ENCODE results near the gene USP31. TPM values are rescaled to one million over a fixed set of nuclear protein-coding genes. Genes with fewer than 3 reads are reported as not detected.

The USP31 gene
- total RNA-seq, 1 experiment from 2014 or later: 16.1 TPM

GRCh38 chr16:23107936-23108335 is 41.3 kb downstream of the USP31 start:
- no peaks in the 10 kb centered on the region; the same call in 1 of the 2 replicates for H3K27me3 Mint-ChIP-seq (ENCODE audit: low read depth)

More at GRCh38 chr16:23107936-23108335, 41.3 kb downstream of the USP31 start:
- no peak overlapping the region for H2BK120ac ChIP-seq (ENCODE audit: low read depth, low read length, poor library complexity, severe bottlenecking)
- H4K5ac ChIP-seq (ENCODE audit: insufficient read length, low read depth, low read length): no peak overlapping the region
- H2BK20ac ChIP-seq (ENCODE audit: low read depth, low read length, poor library complexity, severe bottlenecking): no peak overlapping the region
- no peak overlapping the region for H3K56ac ChIP-seq (ENCODE audit: insufficient read length, low read depth, low read length)
- no CpG with 5 or more reads among the region's 5 CpGs for WGBS (ENCODE audit: extremely low coverage, insufficient read length, low lambda C conversion rate)
- H2AK5ac ChIP-seq (ENCODE audit: insufficient read length, low read length): no peak overlapping the region
- DNase-seq: no peak
- no peak overlapping the region for H3K23ac ChIP-seq (ENCODE audit: insufficient read length, low read depth, low read length)
- H3K4me3 Mint-ChIP-seq: no peak overlapping the region
- H3K9me3 ChIP-seq (ENCODE audit: control insufficient read depth, low read depth, low read length): no peaks in the 10 kb centered on the region
- H2BK12ac ChIP-seq (ENCODE audit: insufficient read length, low read depth, low read length): no peak overlapping the region
- no peaks in the 10 kb centered on the region for H4K20me1 ChIP-seq (ENCODE audit: control insufficient read depth, insufficient read depth, insufficient read length)
- no peak overlapping the region for H3T11ph ChIP-seq (ENCODE audit: low read length)
- H3K4me1 Mint-ChIP-seq: peaks cover 14 to 16% of the 10 kb centered on the region in 2 experiments
- H3K79me1 ChIP-seq (ENCODE audit: insufficient read depth, low read depth, low read length, poor library complexity, severe bottlenecking): peaks cover 3% of the 10 kb centered on the region
- peaks cover 3% of the 10 kb centered on the region in 2 experiments; a peak in 3 of 5 replicates for H3K9me3 Mint-ChIP-seq
- H3K14ac ChIP-seq (ENCODE audit: insufficient read depth, low read length): no peak overlapping the region
- H4K91ac ChIP-seq (ENCODE audit: insufficient read length, low read depth, low read length): no peak overlapping the region
- H3K4me1 ChIP-seq (ENCODE audit: insufficient read depth, low read length): no peaks in the 10 kb centered on the region; the same call in 1 of the 2 replicates
- H3K23me2 ChIP-seq (ENCODE audit: insufficient read length, low read depth, low read length, poor library complexity, severe bottlenecking): no peaks in the 10 kb centered on the region
- no peaks in the 10 kb centered on the region for H3K27me3 ChIP-seq (ENCODE audit: insufficient read depth, low read length)
- H3K79me2 ChIP-seq (ENCODE audit: insufficient read depth, low read length): no peaks in the 10 kb centered on the region; the same call in 1 of the 2 replicates
- H3K36me3 Mint-ChIP-seq (ENCODE audit: insufficient read depth in 1 of 3, low read depth in 3 of 3): peaks cover 6 to 37% (median 17%) of the 10 kb centered on the region in 3 experiments; a peak in 6 of 7 replicates
- H3K4ac ChIP-seq (ENCODE audit: low read depth, low read length): no peak overlapping the region
- no peak overlapping the region for H4K8ac ChIP-seq (replicated peaks; ENCODE audit: insufficient read length, low read depth, low read length)
- no peak overlapping the region; a peak in 1 of 7 replicates for H3K27ac Mint-ChIP-seq
- H2BK5ac ChIP-seq (ENCODE audit: insufficient read length, low read length): no peak overlapping the region
- H2BK15ac ChIP-seq (ENCODE audit: low read depth, low read length): no peak overlapping the region
- H3K27ac ChIP-seq (ENCODE audit: insufficient read length, low read depth, low read length): no peak overlapping the region
- H2AFZ ChIP-seq (ENCODE audit: low read length): no peak overlapping the region
- TF ChIP-seq CTCF (conservative IDR thresholded peaks at IDR 0.05): no peak
- no peak overlapping the region for H3K4me2 ChIP-seq (ENCODE audit: insufficient read depth, insufficient read length, low read length)
- no peak overlapping the region for H3K18ac ChIP-seq (ENCODE audit: insufficient read length, low read depth, low read length)
- H3K9ac ChIP-seq (ENCODE audit: extremely low read depth, insufficient read length, low read length): no peak overlapping the region

All from H9 (cell line).